Measurements from ENCODE around the gene ADAMTS15.

GRCh38 chr11:130469181-130469580 is 20.7 kb downstream of the ADAMTS15 start:
- no peak for TF ChIP-seq POLR2AphosphoS5 (IDR thresholded peaks at IDR 0.05)
- TF ChIP-seq POLR2A (IDR thresholded peaks at IDR 0.05), result no peak
- no peak for TF ChIP-seq CTCF (IDR thresholded peaks at IDR 0.05 in 8 of 11, conservative IDR thresholded peaks at IDR 0.05 in 3 of 11)
